A549 (cell line): ENCODE measurements around the gene PDK3.

Source experiments
- CTCF ChIP-seq: fragments of >200 bp; sonication (Bioruptor Twin); formaldehyde crosslinking; IDR thresholded peaks from 3 replicates; pipeline ENCODE4 v1.5.1; 2016
- ELK1 ChIP-seq: fragments of 150-350 bp; IDR thresholded peaks from 2 replicates; pipeline ENCODE4 v1.6.1; 2014; ENCODE audit warnings: low read depth, mild to moderate bottlenecking, low read length
- MAFK ChIP-seq: fragments of 450-650 bp; IDR thresholded peaks from 2 replicates; pipeline ENCODE4 v1.6.1; 2014; ENCODE audit not compliant: partially characterized antibody
- MAZ ChIP-seq: fragments of 150-350 bp; IDR thresholded peaks from 2 replicates; pipeline ENCODE4 v1.6.1; 2014; ENCODE audit warnings: antibody characterized with exemption, low read depth, low read length, borderline replicate concordance
- POLR2A ChIP-seq: IDR thresholded peaks from 2 replicates; pipeline ENCODE4 v1.6.1; 2012; ENCODE audit warnings: mild to moderate bottlenecking, low read length
- RAD21 ChIP-seq, 2 experiments: fragments of >200 bp in 1 of 2; sonication (Bioruptor Twin) in 1 of 2; formaldehyde crosslinking in 1 of 2; IDR thresholded peaks in 1 of 2; conservative IDR thresholded peaks in 1 of 2; 2 replicates in 1 of 2; 3 replicates in 1 of 2; pipeline ENCODE4 v1.6.1; 2012 to 2018; ENCODE audit warnings: inconsistent platforms in 1 of 2

GRCh38 chrX:24525455-24525854 is 60.4 kb downstream of the PDK3 start:
- TF ChIP-seq CTCF (no peak), POLR2A (no peak), MAFK (no peak), RAD21 (conservative IDR thresholded peaks at IDR 0.05 in 1 of 2, IDR thresholded peaks at IDR 0.05 in 1 of 2) (no peak), ELK1 (no peak), MAZ (no peak)
